HCT116 (cell line): ENCODE measurements around the gene SPTLC1. TPM values are rescaled to one million over a fixed set of nuclear protein-coding genes. Genes with fewer than 3 reads are reported as not detected.

Source experiments
- ATAC-seq: fragments of 200-7000 bp; cut with Tn5 transposase; 2 replicates; pipeline ENCODE4 v1.9.1; 2020; ENCODE audit warnings: mild to moderate bottlenecking, moderate library complexity
- BruUV-seq: library from RNA; stranded (reverse); fragments of 400-500 nt; replicated peaks from 2 replicates; lab custom pipeline; 2021; lab: Mats Ljungman, UMichigan
- CTCF ChIA-PET: fragments of 300-600 bp; sonication (Branson Sonifier 250); formaldehyde crosslinking; loops from one replicate; lab custom pipeline; 2021; ENCODE audit warnings: antibody characterized with exemption; lab: Charles Lee
- POLR2A ChIA-PET: fragments of 300-600, 350-600 bp; sonication (Branson Sonifier 250); formaldehyde crosslinking; loops from one replicate; lab custom pipeline; 2021; ENCODE audit warnings: antibody characterized with exemption; lab: Charles Lee
- RAD21 ChIA-PET, 2 experiments: fragments of 300-600 bp; sonication (Branson Sonifier 250); formaldehyde crosslinking; loops; one replicate each; lab custom pipeline; 2023; ENCODE audit warnings: low total read pairs in 2 of 2; ENCODE audit not compliant: uncharacterized antibody in 2 of 2, unreplicated experiment in 2 of 2, low non-redundant PET in 1 of 2; lab: Charles Lee
- DNase-seq: peaks from one replicate; pipeline ENCODE4 v3.0.0-alpha.2; 2010; ENCODE audit warnings: low read depth, low spot score
- H2AFZ ChIP-seq: fragments of 200-600 bp; shearing (Covaris generic), sonication (generic); 2 replicates; pipeline ENCODE4 v1.6.1; 2017; ENCODE audit warnings: low read depth, mixed run types, mixed read lengths, antibody characterized with exemption, low read length; ENCODE audit not compliant: poor library complexity, severe bottlenecking
- H3K27ac ChIP-seq: 2 replicates; pipeline ENCODE4 v1.5.1; 2012; ENCODE audit warnings: low read depth, low read length
- H3K27me3 ChIP-seq: fragments of 200-600 bp; sonication (generic); 2 replicates; pipeline ENCODE4 v1.6.1; 2016; ENCODE audit warnings: mixed run types, low read length, mixed read lengths; ENCODE audit not compliant: insufficient read depth
- H3K36me3 ChIP-seq, 2 experiments: fragments of 200-500 bp in 1 of 2; fragments of 200-600 bp in 1 of 2; sonication (Bioruptor generic) in 1 of 2; sonication (generic) in 1 of 2; 2 replicates each; pipeline versions ENCODE4 v1.5.1 to v1.6.1; 2014 to 2016; ENCODE audit warnings: low read length in 2 of 2, inconsistent platforms in 1 of 2, mixed read lengths in 1 of 2, mixed run types in 1 of 2; ENCODE audit not compliant: insufficient read depth in 2 of 2, control insufficient read depth in 1 of 2
- H3K4me1 ChIP-seq, 2 experiments: fragments of 200-600 bp in 1 of 2; sonication (generic) in 1 of 2; 2 replicates each; pipeline versions ENCODE4 v1.5.1 to v1.6.1; 2012 to 2017; ENCODE audit warnings: low read length in 2 of 2, inconsistent platforms in 1 of 2, mild to moderate bottlenecking in 1 of 2, mixed read lengths in 1 of 2, mixed run types in 1 of 2, moderate library complexity in 1 of 2; ENCODE audit not compliant: insufficient read depth in 2 of 2, control insufficient read depth in 1 of 2
- H3K4me2 ChIP-seq: fragments of 200-600 bp; sonication (generic); 2 replicates; pipeline ENCODE4 v1.6.1; 2017; ENCODE audit warnings: mixed run types, low read length, mixed read lengths
- H3K4me3 ChIP-seq, 2 experiments: fragments of 200-600 bp in 1 of 2; sonication (generic) in 1 of 2; replicated peaks in 1 of 2; 2 replicates each; pipeline ENCODE4 v1.5.1; 2011 to 2016; ENCODE audit warnings: low read length in 2 of 2, control low read depth in 1 of 2, low read depth in 1 of 2, mild to moderate bottlenecking in 1 of 2, mixed read lengths in 1 of 2, mixed run types in 1 of 2
- H3K79me2 ChIP-seq: fragments of 200-600 bp; sonication (generic); 2 replicates; pipeline ENCODE4 v1.6.1; 2017; ENCODE audit warnings: mild to moderate bottlenecking, mixed run types, low read length, moderate library complexity, mixed read lengths; ENCODE audit not compliant: insufficient read depth
- H3K9ac ChIP-seq: fragments of 200-600 bp; sonication (generic); 2 replicates; pipeline ENCODE4 v1.6.1; 2016; ENCODE audit warnings: low read length, mixed read lengths
- H3K9me2 ChIP-seq: fragments of 200-600 bp; sonication (generic), shearing (Covaris generic); 2 replicates; pipeline ENCODE4 v1.6.1; 2017; ENCODE audit warnings: mixed run types, mild to moderate bottlenecking, moderate library complexity; ENCODE audit not compliant: insufficient read depth
- H3K9me3 ChIP-seq, 2 experiments: fragments of 200-500 bp in 1 of 2; fragments of 200-600 bp in 1 of 2; sonication (Bioruptor generic) in 1 of 2; sonication (generic) in 1 of 2; 2 replicates each; pipeline ENCODE4 v1.6.1; 2014 to 2017; ENCODE audit warnings: low read length in 2 of 2, mixed read lengths in 2 of 2, inconsistent platforms in 1 of 2, low read depth in 1 of 2, mild to moderate bottlenecking in 1 of 2, mixed run types in 1 of 2, moderate library complexity in 1 of 2; ENCODE audit not compliant: control insufficient read depth in 1 of 2, insufficient read depth in 1 of 2
- H4K20me1 ChIP-seq: fragments of 200-600 bp; sonication (generic), shearing (Covaris generic); 2 replicates; pipeline ENCODE4 v1.6.1; 2017; ENCODE audit warnings: mixed run types, mild to moderate bottlenecking, moderate library complexity; ENCODE audit not compliant: insufficient read depth
- CBX3 ChIP-seq: IDR thresholded peaks from 2 replicates; pipeline ENCODE4 v1.6.1; 2012; ENCODE audit warnings: low read depth
- CEBPB ChIP-seq: IDR thresholded peaks from 2 replicates; pipeline ENCODE4 v1.6.1; 2012; ENCODE audit warnings: low read depth
- CTCF ChIP-seq, 3 experiments: fragments of 200-600 bp in 1 of 3; sonication (generic) in 1 of 3; IDR thresholded peaks in 2 of 3; conservative IDR thresholded peaks in 1 of 3; 2 replicates each; pipeline ENCODE4 v1.5.1; 2012 to 2017; ENCODE audit warnings: low read depth in 2 of 3, low read length in 2 of 3, antibody characterized with exemption in 1 of 3, borderline replicate concordance in 1 of 3, control low read depth in 1 of 3, mild to moderate bottlenecking in 1 of 3, mixed read lengths in 1 of 3, mixed run types in 1 of 3, moderate library complexity in 1 of 3; ENCODE audit not compliant: insufficient read depth in 1 of 3
- EGR1 ChIP-seq: IDR thresholded peaks from 2 replicates; pipeline ENCODE4 v1.6.1; 2012; ENCODE audit warnings: low read depth
- ELF1 ChIP-seq: IDR thresholded peaks from 2 replicates; pipeline ENCODE4 v1.6.1; 2012; ENCODE audit warnings: low read depth, borderline replicate concordance
- EZH2 ChIP-seq: fragments of 200-600 bp; sonication (generic); IDR thresholded peaks from 2 replicates; pipeline ENCODE4 v1.6.1; 2017; ENCODE audit warnings: antibody characterized with exemption, mixed run types
- EZH2phosphoT487 ChIP-seq: fragments of 200-600 bp; IDR thresholded peaks from 2 replicates; pipeline ENCODE4 v1.6.1; 2018; ENCODE audit warnings: antibody characterized with exemption, borderline replicate concordance
- JUND ChIP-seq: IDR thresholded peaks from 2 replicates; pipeline ENCODE4 v1.6.1; 2012
- MAX ChIP-seq: IDR thresholded peaks from 2 replicates; pipeline ENCODE4 v1.6.1; 2012
- POLR2A ChIP-seq: IDR thresholded peaks from 2 replicates; pipeline ENCODE4 v1.7.0; 2011; ENCODE audit warnings: borderline replicate concordance; ENCODE audit not compliant: insufficient read depth, insufficient read length; ENCODE audit errors: extremely low read depth
- POLR2AphosphoS5 ChIP-seq: IDR thresholded peaks from 2 replicates; pipeline ENCODE4 v1.6.1; 2011; ENCODE audit warnings: mild to moderate bottlenecking, low read depth, low read length, moderate library complexity
- RAD21 ChIP-seq: IDR thresholded peaks from 2 replicates; pipeline ENCODE4 v1.6.1; 2012; ENCODE audit warnings: low read depth, mild to moderate bottlenecking
- SIN3A ChIP-seq: IDR thresholded peaks from 2 replicates; pipeline ENCODE4 v1.6.1; 2012; ENCODE audit warnings: low read depth
- SP1 ChIP-seq: IDR thresholded peaks from 2 replicates; pipeline ENCODE4 v1.6.1; 2012; ENCODE audit warnings: low read depth
- SRF ChIP-seq: IDR thresholded peaks from 2 replicates; pipeline ENCODE4 v1.6.1; 2012; ENCODE audit warnings: low read depth
- TCF7L2 ChIP-seq: IDR thresholded peaks from 2 replicates; pipeline ENCODE4 v1.7.0; 2011; ENCODE audit warnings: borderline replicate concordance, inconsistent platforms; ENCODE audit not compliant: insufficient read depth, insufficient read length; ENCODE audit errors: extremely low read depth
- YY1 ChIP-seq: IDR thresholded peaks from 2 replicates; pipeline ENCODE4 v1.6.1; 2011; ENCODE audit warnings: low read length, low read depth, moderate library complexity, mild to moderate bottlenecking; ENCODE audit not compliant: insufficient replicate concordance; ENCODE audit errors: extremely low read depth
- ZFX ChIP-seq: fragments of 450-650 bp; IDR thresholded peaks from 2 replicates; pipeline ENCODE4 v1.6.1; 2017
- intact Hi-C: fragments of 100-400 bp; cut with micrococcal nuclease; formaldehyde crosslinking; loops from 2 replicates; pipeline ENCODE4 v1.10.0; 2022
- total RNA-seq: library from RNA; stranded (reverse); gene quantifications from one replicate; pipeline ENCODE4 v1.2.1, GENCODE V29; 2021; ENCODE audit not compliant: unreplicated experiment

The SPTLC1 gene
- total RNA-seq, 1 experiment from 2014 or later, result 81.7 TPM

- intact Hi-C loops, result no loop called here
- no TSS peak for BruUV-seq
- H2AFZ ChIP-seq, result no peak overlapping the region
Measured at GRCh38 chr9:92122800-92123199, 7.6 kb upstream of the SPTLC1 start.

GRCh38 chr9:92122061-92122460 lies 6.8 kb upstream of the SPTLC1 start:
- CTCF ChIA-PET, result interaction anchor here (1.6 kb wide), 1 partner anchor 18 kb away, joined by 3 read pairs; no protein-coding TSS in a partner anchor
- no peak for DNase-seq

More at GRCh38 chr9:92122800-92123199, 7.6 kb upstream of the SPTLC1 start:
- no peak overlapping the region for H3K27ac ChIP-seq
- ChIA-PET RAD21 (no interaction called here), POLR2A (no interaction called here), CTCF (interaction anchor here (1.6 kb wide), 1 partner anchor 17 kb away, joined by 3 read pairs; no protein-coding TSS in a partner anchor)
- H3K79me2 ChIP-seq, result no peaks in the 10 kb centered on the region
- no peaks in the 10 kb centered on the region for H3K27me3 ChIP-seq
- H3K9me2 ChIP-seq, result no peaks in the 10 kb centered on the region
- H4K20me1 ChIP-seq, result no peaks in the 10 kb centered on the region
- no peak overlapping the region for H3K4me2 ChIP-seq
- H3K9me3 ChIP-seq, result no peaks in the 10 kb centered on the region
- no peak overlapping the region for H3K4me3 ChIP-seq
- no peak for ATAC-seq
- TF ChIP-seq POLR2A (no peak), JUND (no peak), ZFX (no peak), POLR2AphosphoS5 (no peak), EZH2phosphoT487 (no peak), SP1 (no peak), CEBPB (no peak), MAX (no peak), EGR1 (no peak), SRF (no peak)
- H3K9ac ChIP-seq, result no peak overlapping the region
- no peaks in the 10 kb centered on the region for H3K4me1 ChIP-seq
- H3K36me3 ChIP-seq, result no peaks in the 10 kb centered on the region
- DNase-seq, result no peak

More at GRCh38 chr9:92122061-92122460, 6.8 kb upstream of the SPTLC1 start:
- no peaks in the 10 kb centered on the region for H4K20me1 ChIP-seq
- no peak overlapping the region for H3K4me3 ChIP-seq
- no peaks in the 10 kb centered on the region for H3K36me3 ChIP-seq
- no peak overlapping the region for H3K4me2 ChIP-seq
- no peak for TF ChIP-seq RAD21
- TF ChIP-seq CEBPB, result no peak
- TF ChIP-seq ELF1, result no peak
- no peak for TF ChIP-seq JUND
- TF ChIP-seq SRF, result no peak
- TF ChIP-seq SIN3A, result no peak
- TF ChIP-seq TCF7L2, result no peak
- no peak for TF ChIP-seq POLR2A
- no peak for TF ChIP-seq EGR1
- no peak for TF ChIP-seq POLR2AphosphoS5
- TF ChIP-seq EZH2phosphoT487, result no peak
- TF ChIP-seq CTCF (IDR thresholded peaks at IDR 0.05 in 2 of 3, conservative IDR thresholded peaks at IDR 0.05 in 1 of 3; ENCODE audit: borderline replicate concordance in 1 of 3, insufficient read depth in 1 of 3, low read depth in 2 of 3, low read length in 2 of 3), result no peak
- TF ChIP-seq CBX3, result no peak
- no peak for TF ChIP-seq EZH2
- TF ChIP-seq YY1, result no peak
- intact Hi-C loops, result no loop called here
- no peak for ATAC-seq
- H3K79me2 ChIP-seq, result no peaks in the 10 kb centered on the region
- H3K9me3 ChIP-seq, result no peaks in the 10 kb centered on the region
- no TSS peak for BruUV-seq
- no peaks in the 10 kb centered on the region for H3K9me2 ChIP-seq
- POLR2A ChIA-PET, result no interaction called here
- H2AFZ ChIP-seq, result no peak overlapping the region
- RAD21 ChIA-PET, result no interaction called here
- no peak overlapping the region for H3K27ac ChIP-seq
- H3K4me1 ChIP-seq, result no peaks in the 10 kb centered on the region
- no peak overlapping the region for H3K9ac ChIP-seq
- no peaks in the 10 kb centered on the region for H3K27me3 ChIP-seq
